Measurements from ENCODE around the gene C11orf68. TPM values are rescaled to one million over a fixed set of nuclear protein-coding genes. Genes with fewer than 3 reads are reported as not detected.
"Not testable (repeated sequence)": the region's sequence is repeated elsewhere in the genome, so short reads cannot be mapped to it uniquely, and the experiment has no call there.

Gene C11orf68
- total and polyA plus RNA-seq, 10 donors = 22.0 to 44.9 (median 33.2) TPM

GRCh38 chr11:65952052-65952521 is 33.2 kb upstream of the C11orf68 start:
- 76 to 84% (median 80%) methylated on average over 6 of the region's 6 CpGs for WGBS, 5 donors
- Histone ChIP-seq H3K4me3 (no peak overlapping the region), H3K9me3 (no peaks in the 10 kb centered on the region), H3K36me3 (no peaks in the 10 kb centered on the region), H3K4me1 (peaks cover 0 to 10% (median 1%) of the 10 kb centered on the region in 6 donors), H3K27ac (no peak overlapping the region), H3K27me3 (replicated peaks in 1 of 7) (peaks cover 0 to 10% (median 0%) of the 10 kb centered on the region in 7 donors)
- TF ChIP-seq CTCF (IDR thresholded peaks at IDR 0.05 in 8 of 11, conservative IDR thresholded peaks at IDR 0.05 in 3 of 11) = no peak
- no peak for DNase-seq
- intact Hi-C loops (cut with DNase I; ENCODE audit: low total_unique reads) = no loop called here

- H3K4me3 ChIP-seq; H3K4me1 ChIP-seq; DNase-seq; H3K36me3 ChIP-seq; intact Hi-C loops (cut with DNase I; ENCODE audit: low total_unique reads); H3K9me3 ChIP-seq; H3K27me3 ChIP-seq (replicated peaks in 1 of 7); H3K27ac ChIP-seq: not testable (repeated sequence)
- 53 to 82% (median 70%) methylated on average over 3 of the region's 3 CpGs for WGBS, 5 donors
Observed at GRCh38 chr11:65951641-65952040, 32.8 kb upstream of the C11orf68 start.

- H3K36me3 ChIP-seq; DNase-seq; H3K27ac ChIP-seq; H3K9me3 ChIP-seq; H3K27me3 ChIP-seq (replicated peaks in 1 of 7); H3K4me3 ChIP-seq; H3K4me1 ChIP-seq; intact Hi-C loops (cut with DNase I; ENCODE audit: low total_unique reads): not testable (repeated sequence)
- WGBS, 5 donors = 92 to 96% (median 95%) methylated on average over 5 of the region's 5 CpGs
Observed at GRCh38 chr11:65950711-65951110, 31.8 kb upstream of the C11orf68 start.

- H3K9me3 ChIP-seq = no peaks in the 10 kb centered on the region
- H3K36me3 ChIP-seq = no peaks in the 10 kb centered on the region
- intact Hi-C loops (cut with DNase I; ENCODE audit: low total_unique reads) = no loop called here
- no peak overlapping the region for H3K27ac ChIP-seq
- H3K27me3 ChIP-seq (replicated peaks in 1 of 7) = peaks cover 0 to 3% (median 0%) of the 10 kb centered on the region in 7 donors
- TF ChIP-seq POLR2A (IDR thresholded peaks at IDR 0.05) (no peak), POLR2AphosphoS5 (IDR thresholded peaks at IDR 0.05) (no peak), CTCF (IDR thresholded peaks at IDR 0.05 in 8 of 11, conservative IDR thresholded peaks at IDR 0.05 in 3 of 11) (no peak)
- WGBS, 5 donors = 80 to 95% (median 86%) methylated on average over 12 of the region's 12 CpGs
- no peak for DNase-seq
- no peak overlapping the region for H3K4me3 ChIP-seq
- no peaks in the 10 kb centered on the region for H3K4me1 ChIP-seq
Observed at GRCh38 chr11:65947603-65948125, 28.8 kb upstream of the C11orf68 start.

DNA sequence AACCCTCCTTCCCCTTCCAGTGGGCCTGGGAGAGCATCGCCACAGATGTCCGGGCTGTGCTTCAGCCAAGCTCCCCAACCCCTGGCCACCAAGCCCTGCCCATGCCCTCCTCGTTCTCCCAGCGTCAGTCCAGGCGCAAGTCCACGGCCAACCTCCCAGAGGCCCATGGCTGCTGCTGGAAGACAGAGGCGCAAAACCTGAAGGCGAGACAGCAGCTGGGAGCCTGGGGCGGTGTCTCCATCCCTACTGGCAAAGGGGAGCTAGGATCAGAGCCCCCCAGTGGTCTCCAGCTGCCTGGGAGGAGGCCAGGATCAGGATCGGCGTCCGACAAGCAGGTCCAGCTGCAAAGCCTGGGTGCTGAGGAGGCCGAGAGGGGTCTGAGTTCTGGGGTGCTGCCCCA is 28.3 kb upstream of the C11orf68 start:
- WGBS, 5 donors = 70 to 84% (median 75%) methylated on average over 10 to 13 of the region's 13 CpGs
- H3K9me3 ChIP-seq = no peaks in the 10 kb centered on the region
- no peak overlapping the region for H3K27ac ChIP-seq
- DNase-seq = no peak
- H3K4me1 ChIP-seq = peaks cover 0 to under 1% (median 0%) of the 10 kb centered on the region in 6 donors
- TF ChIP-seq POLR2AphosphoS5 (IDR thresholded peaks at IDR 0.05) (no peak), CTCF (IDR thresholded peaks at IDR 0.05 in 8 of 11, conservative IDR thresholded peaks at IDR 0.05 in 3 of 11) (no peak), POLR2A (IDR thresholded peaks at IDR 0.05) (no peak)
- no peak overlapping the region for H3K4me3 ChIP-seq
- intact Hi-C loops (cut with DNase I; ENCODE audit: low total_unique reads) = no loop called here
- peaks cover 0 to 3% (median 0%) of the 10 kb centered on the region in 7 donors for H3K27me3 ChIP-seq (replicated peaks in 1 of 7)
- H3K36me3 ChIP-seq = no peaks in the 10 kb centered on the region
